ENCODE data around the gene PKLR. TPM values are rescaled to one million over a fixed set of nuclear protein-coding genes. Genes with fewer than 3 reads are reported as not detected.

The PKLR gene
- total RNA-seq, 2 donors from 2014 or later, result not detected

DNA sequence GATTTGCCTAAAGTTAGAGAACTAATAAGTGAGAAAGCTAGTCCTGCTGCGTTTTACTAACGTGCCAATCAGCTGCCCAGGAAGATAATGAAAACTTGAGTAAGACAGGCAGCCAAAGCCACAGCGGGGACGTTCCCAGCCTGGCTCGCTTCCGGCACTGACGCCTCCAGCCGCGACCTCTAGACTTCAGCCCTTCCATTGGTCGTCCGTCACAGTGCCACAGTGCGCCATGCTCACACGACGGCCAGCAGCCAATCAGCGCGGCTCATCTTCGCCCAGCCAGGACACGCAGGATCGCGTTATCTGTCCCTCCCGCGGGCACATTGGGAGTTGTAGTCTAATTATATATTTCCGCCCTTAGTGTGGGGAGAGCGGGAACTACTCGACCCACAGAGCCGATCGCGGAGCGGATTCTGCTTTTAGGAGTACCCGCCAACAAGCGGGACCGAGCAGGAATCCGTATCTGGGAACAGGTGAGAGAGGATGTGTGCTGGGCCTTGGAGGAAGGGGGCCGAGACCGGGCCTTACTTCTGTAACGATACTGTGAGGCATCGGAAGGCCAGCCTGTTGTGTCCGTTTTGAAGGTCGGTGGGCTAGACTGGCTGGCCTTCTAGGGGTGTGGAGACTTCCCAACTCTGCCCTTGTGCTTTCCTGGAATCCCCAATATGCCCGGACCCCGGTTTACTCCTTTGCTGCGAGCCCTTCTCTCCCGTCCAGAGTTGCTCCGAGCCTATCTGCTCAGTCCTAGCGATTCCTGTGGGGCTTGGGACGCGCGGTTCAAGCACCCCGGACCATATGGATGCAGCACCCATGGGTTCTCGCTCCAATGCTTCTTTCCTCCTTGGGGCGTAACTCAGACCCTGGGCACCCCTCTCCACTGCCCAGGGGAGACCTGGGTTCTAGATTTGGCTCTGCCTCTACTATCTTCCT lies 7.5 kb upstream of the PKLR start, which contains the start of gene FDPS:
Gene FDPS, plus strand, starts transcription at position 374 of the 930 bp plus-strand sequence. CDS start 924 bp downstream, outside the sequence.
- DNase-seq, result peak; percentile 95 to 98
- ATAC-seq (replicated peaks in 1 of 2), result peak; percentile 99
- H3K36me3 Mint-ChIP-seq (ENCODE audit: insufficient read depth in 2 of 2), result peaks cover 17 to 32% of the 10 kb centered on the region in 2 donors
- peaks cover 39% of the 10 kb centered on the region for H3K4me1 Mint-ChIP-seq (ENCODE audit: low read depth)
- H3K9me3 Mint-ChIP-seq, result no peaks in the 10 kb centered on the region
- H3K27me3 Mint-ChIP-seq (ENCODE audit: low read depth), result no peaks in the 10 kb centered on the region
- H3K4me3 Mint-ChIP-seq, result peak within 1 kb of the TSS; percentile 98 to 99
- H3K27ac Mint-ChIP-seq, result peak within 1 kb of the TSS; percentile 97

DNA sequence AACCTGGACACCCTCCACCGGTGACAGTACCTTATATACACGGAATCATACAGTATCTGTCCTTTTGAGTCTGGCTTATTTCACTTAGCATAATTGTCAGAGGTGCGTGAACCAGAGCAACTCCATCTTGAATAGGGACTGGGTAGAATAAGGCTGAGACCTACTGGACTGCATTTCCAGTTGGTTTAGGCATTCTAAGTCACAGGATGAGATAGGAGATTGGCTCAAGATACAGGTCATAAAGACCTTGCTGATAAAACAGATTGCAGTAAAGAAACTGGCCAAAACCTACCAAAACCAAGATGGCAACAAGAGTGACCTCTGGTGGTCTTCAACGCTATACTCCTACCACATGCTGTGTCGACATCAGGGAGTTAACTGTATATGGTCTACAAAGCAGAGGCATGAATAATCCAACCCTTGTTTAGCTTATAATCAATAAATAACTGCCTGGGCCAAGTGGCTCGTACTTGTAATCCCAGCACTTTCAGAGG lies 6.1 kb upstream of the PKLR start:
- H3K4me1 Mint-ChIP-seq (ENCODE audit: low read depth), result peaks cover 33% of the 10 kb centered on the region
- peaks cover 11 to 25% of the 10 kb centered on the region in 2 donors for H3K36me3 Mint-ChIP-seq (ENCODE audit: insufficient read depth in 2 of 2)
- H3K4me3 Mint-ChIP-seq, result peak overlapping the region; percentile 19 to 27
- no peaks in the 10 kb centered on the region for H3K9me3 Mint-ChIP-seq
- peak in 1 of 2 donors; percentile 9 for DNase-seq
- ATAC-seq (replicated peaks in 1 of 2), result no peak
- no peaks in the 10 kb centered on the region for H3K27me3 Mint-ChIP-seq (ENCODE audit: low read depth)
- no peak overlapping the region for H3K27ac Mint-ChIP-seq

- no peak overlapping the region for H3K27ac Mint-ChIP-seq
Observed at GRCh38 chr1:155305881-155306391, 4.7 kb upstream of the PKLR start.

GRCh38 chr1:155304558-155305063 lies 3.4 kb upstream of the PKLR start:
- DNase-seq, result no peak
- H3K9me3 Mint-ChIP-seq, result no peaks in the 10 kb centered on the region
- H3K36me3 Mint-ChIP-seq (ENCODE audit: insufficient read depth in 2 of 2), result peaks cover 5 to 8% of the 10 kb centered on the region in 2 donors
- ATAC-seq (replicated peaks in 1 of 2), result no peak
- H3K4me3 Mint-ChIP-seq, result no peak overlapping the region
- no peaks in the 10 kb centered on the region for H3K27me3 Mint-ChIP-seq (ENCODE audit: low read depth)
- no peak overlapping the region for H3K27ac Mint-ChIP-seq
- peaks cover 9% of the 10 kb centered on the region for H3K4me1 Mint-ChIP-seq (ENCODE audit: low read depth)

More at GRCh38 chr1:155305881-155306391, 4.7 kb upstream of the PKLR start:
- Mint-ChIP-seq H3K9me3 (no peaks in the 10 kb centered on the region), H3K4me3 (no peak overlapping the region), H3K36me3 (ENCODE audit: insufficient read depth in 2 of 2) (peaks cover 7 to 15% of the 10 kb centered on the region in 2 donors), H3K4me1 (ENCODE audit: low read depth) (peaks cover 22% of the 10 kb centered on the region), H3K27me3 (ENCODE audit: low read depth) (no peaks in the 10 kb centered on the region)
- DNase-seq (no peak), ATAC-seq (replicated peaks in 1 of 2) (no peak)

- Mint-ChIP-seq H3K36me3 (ENCODE audit: insufficient read depth in 2 of 2) (no peaks in the 10 kb centered on the region), H3K9me3 (no peaks in the 10 kb centered on the region), H3K4me1 (ENCODE audit: low read depth) (no peaks in the 10 kb centered on the region), H3K27me3 (ENCODE audit: low read depth) (peaks cover 19% of the 10 kb centered on the region), H3K4me3 (no peak overlapping the region), H3K27ac (no peak overlapping the region)
- no peak for ATAC-seq (replicated peaks in 1 of 2)
- DNase-seq, result no peak
Observed at GRCh38 chr1:155300553-155301329, 497 bp downstream of the PKLR start.

DNA sequence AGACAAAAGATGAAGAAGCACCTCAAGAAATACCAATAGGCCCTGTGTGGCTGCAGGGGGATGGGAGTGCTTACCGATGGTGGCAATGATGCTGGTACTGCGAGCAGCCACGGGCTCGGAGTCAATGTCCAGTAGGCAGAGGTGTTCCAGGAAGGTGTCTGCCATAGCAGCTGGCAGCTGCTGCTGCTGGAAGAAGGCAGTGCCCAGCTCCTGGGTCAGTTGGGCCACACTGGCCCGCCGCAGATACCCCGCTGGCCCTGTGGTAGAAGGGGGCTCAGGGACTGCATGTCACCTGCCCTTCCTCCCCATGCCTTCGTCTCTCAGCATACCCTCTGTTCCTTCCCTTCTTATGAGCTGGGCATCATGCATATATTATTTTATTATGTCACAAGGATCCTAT lies 1.2 kb downstream of the PKLR start:
- Mint-ChIP-seq H3K9me3 (no peaks in the 10 kb centered on the region), H3K4me1 (ENCODE audit: low read depth) (peaks cover under 1% of the 10 kb centered on the region), H3K27me3 (ENCODE audit: low read depth) (peaks cover 24% of the 10 kb centered on the region), H3K27ac (no peak overlapping the region), H3K36me3 (ENCODE audit: insufficient read depth in 2 of 2) (no peaks in the 10 kb centered on the region), H3K4me3 (no peak overlapping the region)
- ATAC-seq (replicated peaks in 1 of 2) (no peak), DNase-seq (no peak)

DNA sequence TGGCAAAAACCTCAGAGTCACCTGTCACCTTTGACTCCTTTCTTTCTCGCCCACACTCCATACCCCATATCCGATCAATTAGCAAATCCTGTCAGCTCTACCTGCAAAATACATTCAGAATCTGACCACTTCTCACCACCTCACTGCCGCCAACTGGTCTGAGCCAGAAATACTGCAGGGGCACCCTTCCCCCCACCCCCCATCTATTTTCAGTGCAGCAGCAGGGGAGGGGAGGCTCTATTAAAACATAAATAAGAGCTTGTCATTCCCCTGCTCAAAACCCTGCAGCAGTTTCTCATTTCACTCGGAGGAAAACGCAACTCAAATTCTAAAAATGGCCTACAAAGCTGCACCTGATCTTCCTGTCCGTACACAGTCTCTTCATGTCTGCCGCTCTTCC lies 3.9 kb downstream of the PKLR start:
- no peak for ATAC-seq (replicated peaks in 1 of 2)
- H3K4me1 Mint-ChIP-seq (ENCODE audit: low read depth), result peaks cover 7% of the 10 kb centered on the region
- DNase-seq, result no peak
- H3K27me3 Mint-ChIP-seq (ENCODE audit: low read depth), result peaks cover 34% of the 10 kb centered on the region
- H3K4me3 Mint-ChIP-seq, result no peak overlapping the region
- no peaks in the 10 kb centered on the region for H3K36me3 Mint-ChIP-seq (ENCODE audit: insufficient read depth in 2 of 2)
- no peak overlapping the region for H3K27ac Mint-ChIP-seq
- H3K9me3 Mint-ChIP-seq, result no peaks in the 10 kb centered on the region

GRCh38 chr1:155296661-155297060 lies 4.6 kb downstream of the PKLR start:
- no peak for ATAC-seq (replicated peaks in 1 of 2)
- H3K9me3 Mint-ChIP-seq, result no peaks in the 10 kb centered on the region
- H3K36me3 Mint-ChIP-seq (ENCODE audit: insufficient read depth in 2 of 2), result no peaks in the 10 kb centered on the region
- peaks cover 7% of the 10 kb centered on the region for H3K4me1 Mint-ChIP-seq (ENCODE audit: low read depth)
- peaks cover 34% of the 10 kb centered on the region for H3K27me3 Mint-ChIP-seq (ENCODE audit: low read depth)
- DNase-seq, result no peak
- H3K27ac Mint-ChIP-seq, result no peak overlapping the region
- H3K4me3 Mint-ChIP-seq, result no peak overlapping the region

DNA sequence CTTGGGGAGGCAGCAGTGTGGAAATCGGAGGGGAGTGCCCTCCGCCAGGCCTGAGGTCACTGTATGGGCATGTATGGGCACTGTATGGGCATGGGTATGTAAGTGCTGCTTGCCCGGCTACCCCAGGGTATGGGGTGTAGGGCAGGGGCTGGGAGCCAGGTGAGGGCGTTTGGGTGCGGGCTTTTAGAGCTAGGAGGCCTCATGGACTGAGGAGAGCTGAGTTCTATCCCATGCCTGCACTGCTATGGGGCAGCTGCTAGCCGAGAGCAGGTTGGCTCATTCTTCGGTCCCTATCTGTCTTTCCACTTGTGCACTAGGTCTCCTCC lies 5.3 kb downstream of the PKLR start:
- H3K4me1 Mint-ChIP-seq (ENCODE audit: low read depth), result peaks cover 7% of the 10 kb centered on the region

GRCh38 chr1:155295183-155295941 lies 5.9 kb downstream of the PKLR start:
- Mint-ChIP-seq H3K27me3 (ENCODE audit: low read depth) (peaks cover 34% of the 10 kb centered on the region), H3K9me3 (no peaks in the 10 kb centered on the region), H3K36me3 (ENCODE audit: insufficient read depth in 2 of 2) (no peaks in the 10 kb centered on the region), H3K4me1 (ENCODE audit: low read depth) (peaks cover 7% of the 10 kb centered on the region), H3K27ac (no peak overlapping the region), H3K4me3 (no peak overlapping the region)
- ATAC-seq (replicated peaks in 1 of 2) (peak in 1 of 2 donors; percentile 39), DNase-seq (no peak)

More for the DNA sequence above, 5.3 kb downstream of the PKLR start:
- DNase-seq (no peak), ATAC-seq (replicated peaks in 1 of 2) (no peak)
- no peak overlapping the region for H3K27ac Mint-ChIP-seq
- H3K27me3 Mint-ChIP-seq (ENCODE audit: low read depth), result peaks cover 34% of the 10 kb centered on the region
- H3K4me3 Mint-ChIP-seq, result no peak overlapping the region
- no peaks in the 10 kb centered on the region for H3K9me3 Mint-ChIP-seq
- H3K36me3 Mint-ChIP-seq (ENCODE audit: insufficient read depth in 2 of 2), result no peaks in the 10 kb centered on the region

GRCh38 chr1:155294520-155295182 lies 6.6 kb downstream of the PKLR start:
- Mint-ChIP-seq H3K27ac (no peak overlapping the region), H3K9me3 (no peaks in the 10 kb centered on the region), H3K36me3 (ENCODE audit: insufficient read depth in 2 of 2) (no peaks in the 10 kb centered on the region), H3K4me3 (peak overlapping the region in 1 of 2 donors; percentile 65), H3K27me3 (ENCODE audit: low read depth) (peaks cover 34% of the 10 kb centered on the region), H3K4me1 (ENCODE audit: low read depth) (peaks cover 7% of the 10 kb centered on the region)
- peak in 1 of 2 donors; percentile 7 for ATAC-seq (replicated peaks in 1 of 2)
- DNase-seq, result no peak
